Kasumi-1 (cell line): ENCODE results near the gene MPND.

Experiments used
- DNase-seq, 2 experiments: peaks; one replicate each; lab custom pipeline; 2025; lab: John Stamatoyannopoulos, UW

Gene MPND

GRCh38 chr19:4365791-4366665, 22.7 kb downstream of the MPND start:
- DNase-seq: no peak

GRCh38 chr19:4366666-4367335, 23.4 kb downstream of the MPND start:
- no peak for DNase-seq

- DNase-seq: no peak
Observed at GRCh38 chr19:4367336-4367723, 24.0 kb downstream of the MPND start.

GRCh38 chr19:4367781-4368127, 24.4 kb downstream of the MPND start:
- no peak for DNase-seq

GRCh38 chr19:4368128-4368820, 24.9 kb downstream of the MPND start:
- DNase-seq: no peak

- no peak for DNase-seq
Observed at GRCh38 chr19:4369109-4369887, 25.9 kb downstream of the MPND start.

- peak; percentile 49 to 61 for DNase-seq
Observed at GRCh38 chr19:4369888-4370260, 26.5 kb downstream of the MPND start.

- no peak for DNase-seq
Observed at GRCh38 chr19:4370418-4371041, 27.2 kb downstream of the MPND start.

GRCh38 chr19:4371247-4372164, 28.1 kb downstream of the MPND start:
- no peak for DNase-seq

- no peak for DNase-seq
Observed at GRCh38 chr19:4372165-4373012, 29.0 kb downstream of the MPND start.

GRCh38 chr19:4373013-4373367, 29.6 kb downstream of the MPND start:
- DNase-seq: no peak

- peak; percentile 25 to 27 for DNase-seq
Observed at GRCh38 chr19:4373601-4374497, 30.5 kb downstream of the MPND start.

GRCh38 chr19:4374498-4375163, 31.3 kb downstream of the MPND start:
- no peak for DNase-seq

GRCh38 chr19:4375164-4376027, 32.0 kb downstream of the MPND start:
- peak; percentile 37 to 45 for DNase-seq

- no peak for DNase-seq
Observed at GRCh38 chr19:4376028-4376670, 32.8 kb downstream of the MPND start.

GRCh38 chr19:4376671-4376990, 33.3 kb downstream of the MPND start:
- DNase-seq: no peak
